GM12874 (cell line): ENCODE data around the gene LTB.

Source experiments
- TF ChIP-seq, protein P1 (sequence below): IDR thresholded peaks from 2 replicates; pipeline ENCODE4 v1.5.1; 2011; ENCODE audit warnings: low read depth, mild to moderate bottlenecking, control low read depth, low read length, moderate library complexity; ENCODE audit not compliant: insufficient read depth

LTB gene

DNA sequence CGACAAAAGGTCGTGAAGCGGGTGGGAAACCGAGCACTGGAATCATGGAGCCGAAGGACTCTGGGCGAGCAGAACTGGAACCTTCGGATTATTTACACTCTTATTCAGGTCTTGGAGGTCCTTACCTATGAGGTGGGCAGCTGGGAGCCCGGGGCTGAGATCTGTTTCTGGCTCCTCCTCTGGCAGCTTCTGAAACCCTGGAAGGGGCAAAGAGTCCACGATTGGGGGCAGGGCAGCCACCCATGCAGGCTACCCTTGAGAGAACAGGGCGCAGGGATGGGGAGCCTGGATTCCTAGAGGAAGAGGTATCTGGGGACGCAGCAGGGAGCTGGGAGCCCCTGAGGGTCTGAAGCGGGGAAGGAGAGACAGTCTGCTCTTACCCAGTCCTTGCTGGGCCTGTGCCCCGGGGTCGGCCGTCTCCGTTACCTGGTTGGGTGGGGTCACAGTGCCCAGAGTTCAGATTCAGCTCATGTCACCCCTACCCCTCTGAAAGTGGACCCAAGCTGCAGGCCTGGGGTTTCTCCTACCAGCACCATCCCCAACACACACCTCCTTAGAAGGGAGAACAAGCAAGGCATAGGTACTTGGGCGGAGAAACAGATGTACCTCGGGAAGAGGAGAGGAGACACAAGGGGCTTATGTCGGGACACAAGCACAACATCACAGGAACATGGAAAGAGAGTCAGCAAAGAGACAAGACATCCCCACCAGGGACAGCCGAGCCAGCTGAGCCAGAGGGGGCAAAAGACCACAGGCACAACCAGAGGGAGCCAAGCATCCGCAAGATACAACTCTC lies 592 bp downstream of the LTB start:
- TF ChIP-seq, protein P1, sequence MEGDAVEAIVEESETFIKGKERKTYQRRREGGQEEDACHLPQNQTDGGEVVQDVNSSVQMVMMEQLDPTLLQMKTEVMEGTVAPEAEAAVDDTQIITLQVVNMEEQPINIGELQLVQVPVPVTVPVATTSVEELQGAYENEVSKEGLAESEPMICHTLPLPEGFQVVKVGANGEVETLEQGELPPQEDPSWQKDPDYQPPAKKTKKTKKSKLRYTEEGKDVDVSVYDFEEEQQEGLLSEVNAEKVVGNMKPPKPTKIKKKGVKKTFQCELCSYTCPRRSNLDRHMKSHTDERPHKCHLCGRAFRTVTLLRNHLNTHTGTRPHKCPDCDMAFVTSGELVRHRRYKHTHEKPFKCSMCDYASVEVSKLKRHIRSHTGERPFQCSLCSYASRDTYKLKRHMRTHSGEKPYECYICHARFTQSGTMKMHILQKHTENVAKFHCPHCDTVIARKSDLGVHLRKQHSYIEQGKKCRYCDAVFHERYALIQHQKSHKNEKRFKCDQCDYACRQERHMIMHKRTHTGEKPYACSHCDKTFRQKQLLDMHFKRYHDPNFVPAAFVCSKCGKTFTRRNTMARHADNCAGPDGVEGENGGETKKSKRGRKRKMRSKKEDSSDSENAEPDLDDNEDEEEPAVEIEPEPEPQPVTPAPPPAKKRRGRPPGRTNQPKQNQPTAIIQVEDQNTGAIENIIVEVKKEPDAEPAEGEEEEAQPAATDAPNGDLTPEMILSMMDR, result no peak

DNA sequence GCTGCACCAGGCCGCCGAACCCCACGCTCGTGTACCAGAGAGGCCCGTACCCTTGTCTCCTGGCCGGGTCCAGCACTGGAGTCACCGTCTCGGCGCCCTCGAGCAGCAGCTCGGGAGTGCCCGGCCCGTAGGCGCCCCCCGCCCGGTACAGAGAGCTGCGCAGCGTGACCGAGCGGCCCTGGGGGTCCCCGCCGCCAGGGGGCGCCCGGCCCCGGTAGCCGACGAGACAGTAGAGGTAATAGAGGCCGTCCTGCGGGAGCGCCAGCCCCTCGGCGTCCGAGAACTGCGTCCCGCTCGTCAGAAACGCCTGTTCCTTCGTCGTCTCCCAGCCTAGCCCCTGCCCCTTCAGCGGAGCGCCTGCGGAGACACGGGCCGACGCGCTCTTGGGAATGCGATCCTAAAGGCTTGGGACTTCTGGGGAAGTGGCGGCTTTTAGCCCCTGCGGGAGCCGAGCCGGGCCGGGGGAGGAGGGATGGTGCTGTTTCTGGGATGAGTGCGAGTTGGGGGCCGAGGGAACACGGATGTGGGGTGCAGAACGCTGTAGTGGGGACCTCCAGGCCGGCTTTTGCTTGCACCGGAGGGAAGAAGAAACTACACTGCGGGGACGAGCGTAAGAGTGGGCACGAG lies 1.3 kb downstream of the LTB start:
- TF ChIP-seq, protein P1, result peak; percentile 99

DNA sequence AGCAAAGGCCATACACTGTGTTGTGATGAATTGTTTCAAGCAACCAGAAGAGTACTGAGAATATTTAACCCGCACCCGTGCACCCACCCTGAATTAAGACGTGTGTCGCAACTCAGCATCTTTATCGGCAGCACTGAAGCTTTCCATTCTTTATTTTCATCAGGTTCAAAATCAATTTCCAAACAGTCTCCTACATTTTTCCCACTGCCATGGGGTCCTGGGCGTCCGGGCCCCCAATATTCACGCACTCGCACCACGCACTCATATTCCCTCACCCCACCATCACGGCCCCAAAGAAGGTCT lies 1.8 kb downstream of the LTB start:
- TF ChIP-seq, protein P1, result no peak

DNA sequence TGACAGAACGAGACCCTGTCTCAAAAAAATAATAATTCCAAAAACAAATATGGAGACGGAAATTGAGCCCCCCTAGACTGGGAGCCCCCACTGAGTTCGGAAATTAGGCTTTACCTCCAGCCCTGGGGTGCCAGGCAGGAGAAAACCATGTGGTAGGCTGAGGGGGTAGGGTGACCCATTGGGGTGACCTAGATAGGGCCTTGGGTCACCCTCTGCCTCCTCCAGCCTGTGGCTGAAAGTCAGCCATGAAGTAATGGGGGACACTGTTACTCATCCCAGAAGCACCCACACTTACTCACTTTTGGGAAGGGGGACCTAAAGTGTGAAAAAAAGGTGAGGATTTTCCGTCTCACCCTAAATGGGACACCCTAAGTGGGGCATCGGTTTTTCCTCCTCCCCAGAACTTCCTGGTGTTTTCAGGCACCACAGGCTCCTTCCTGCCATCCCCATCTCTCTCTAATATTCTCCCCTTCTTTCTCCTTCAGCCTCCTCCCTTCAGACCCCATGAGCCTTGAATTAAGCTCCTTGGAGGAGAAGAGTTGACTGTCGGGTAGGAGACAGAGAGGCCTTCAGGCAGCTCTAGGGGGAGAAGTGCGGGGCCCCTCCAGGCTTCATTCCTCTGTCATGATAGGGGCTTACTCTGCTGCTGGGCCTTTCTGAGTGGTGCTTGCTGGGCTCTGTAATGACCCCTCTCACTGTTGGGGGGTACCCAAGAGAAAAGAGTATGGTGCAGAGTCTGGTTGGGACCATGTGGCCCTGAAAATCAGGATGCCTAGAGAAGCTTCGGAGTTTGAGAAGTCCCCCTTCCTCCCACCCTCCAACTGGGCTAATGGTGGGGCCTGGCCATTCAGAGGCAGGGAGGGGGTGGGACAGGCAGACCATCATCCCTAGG lies 2.4 kb downstream of the LTB start:
- TF ChIP-seq, protein P1, result no peak

DNA sequence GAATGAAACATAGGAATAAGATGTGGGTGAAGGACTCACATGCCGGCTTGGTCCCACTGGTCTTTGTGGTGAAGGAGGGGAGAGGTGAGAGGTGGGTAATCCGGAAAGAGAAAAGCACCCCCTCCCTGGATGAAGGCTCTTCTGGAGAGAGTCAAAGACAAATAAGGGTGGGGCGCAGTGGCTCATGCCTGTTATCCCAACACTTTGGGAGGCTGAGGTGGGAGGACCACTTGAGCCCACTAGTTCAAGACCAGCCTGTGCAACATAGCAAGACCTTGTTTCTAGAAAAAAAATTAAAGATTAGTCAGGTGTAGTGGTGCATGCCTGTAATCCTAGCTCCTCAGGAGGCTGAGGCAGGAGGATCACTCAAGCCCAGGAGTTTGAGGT lies 3.1 kb downstream of the LTB start:
- TF ChIP-seq, protein P1, result no peak

DNA sequence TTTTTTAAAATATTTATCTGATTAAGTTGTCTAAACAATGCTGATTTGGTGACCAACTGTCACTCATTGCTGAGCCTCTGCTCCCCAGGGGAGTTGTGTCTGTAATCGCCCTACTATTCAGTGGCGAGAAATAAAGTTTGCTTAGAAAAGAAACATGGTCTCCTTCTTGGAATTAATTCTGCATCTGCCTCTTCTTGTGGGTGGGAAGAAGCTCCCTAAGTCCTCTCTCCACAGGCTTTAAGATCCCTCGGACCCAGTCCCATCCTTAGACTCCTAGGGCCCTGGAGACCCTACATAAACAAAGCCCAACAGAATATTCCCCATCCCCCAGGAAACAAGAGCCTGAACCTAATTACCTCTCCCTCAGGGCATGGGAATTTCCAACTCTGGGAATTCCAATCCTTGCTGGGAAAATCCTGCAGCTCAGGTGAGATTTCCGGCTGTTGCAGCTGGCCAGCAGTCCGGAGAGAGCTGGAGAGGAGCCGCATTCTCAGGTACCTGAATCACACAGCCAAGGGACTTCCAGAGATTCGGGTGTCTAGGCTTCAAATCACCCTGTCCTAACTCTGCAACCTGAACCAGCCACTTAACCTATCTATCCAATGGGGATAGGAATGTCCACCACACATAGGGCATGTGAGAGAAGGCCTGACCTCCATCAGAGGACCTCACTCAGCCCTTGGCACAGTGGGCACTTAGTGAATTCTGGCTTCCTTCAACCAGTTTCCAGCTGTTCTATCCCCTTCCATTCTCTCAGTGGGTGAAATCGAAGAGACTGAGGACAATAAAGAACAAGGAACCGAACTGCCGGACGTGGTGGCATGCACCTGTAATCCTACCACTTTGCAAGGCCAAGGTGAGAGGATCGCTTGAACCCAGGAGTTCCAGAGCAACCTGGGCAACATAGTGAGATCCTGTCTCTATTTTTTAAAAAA lies 3.8 kb downstream of the LTB start:
- TF ChIP-seq, protein P1, result no peak
